Osteocyte (in vitro differentiated cells): ENCODE results near the gene E4F1. TPM values are rescaled to one million over a fixed set of nuclear protein-coding genes. Genes with fewer than 3 reads are reported as not detected.
"Not testable (repeated sequence)": the region's sequence is repeated elsewhere in the genome, so short reads cannot be mapped to it uniquely, and the experiment has no call there.

ENCODE experiments used
- DNase-seq: peaks from one replicate; pipeline ENCODE4 v3.0.0; 2021; ENCODE audit warnings: mixed read lengths; ENCODE audit not compliant: unreplicated experiment; ENCODE audit errors: extremely low spot score
- H3K27ac Mint-ChIP-seq: one replicate; pipeline ENCODE4 v1.8.0; 2021; ENCODE audit warnings: mild to moderate bottlenecking, mixed read lengths; ENCODE audit not compliant: unreplicated experiment
- H3K27me3 Mint-ChIP-seq: one replicate; pipeline ENCODE4 v1.8.0; 2021; ENCODE audit warnings: mixed read lengths; ENCODE audit not compliant: unreplicated experiment
- H3K36me3 Mint-ChIP-seq: one replicate; pipeline ENCODE4 v1.8.0; 2021; ENCODE audit warnings: mixed read lengths; ENCODE audit not compliant: unreplicated experiment
- H3K4me1 Mint-ChIP-seq: one replicate; pipeline ENCODE4 v1.8.0; 2021; ENCODE audit warnings: mixed read lengths; ENCODE audit not compliant: unreplicated experiment
- H3K4me3 Mint-ChIP-seq: one replicate; pipeline ENCODE4 v1.8.0; 2021; ENCODE audit warnings: mild to moderate bottlenecking, moderate library complexity, mixed read lengths; ENCODE audit not compliant: unreplicated experiment
- H3K9me3 Mint-ChIP-seq: one replicate; pipeline ENCODE4 v1.8.0; 2021; ENCODE audit warnings: mixed read lengths; ENCODE audit not compliant: unreplicated experiment
- CTCF ChIP-seq: fragments of 200-600 bp; sonication (generic); IDR thresholded peaks from 2 replicates; pipeline ENCODE4 v1.5.0; 2021; ENCODE audit warnings: antibody characterized with exemption, mild to moderate bottlenecking, moderate library complexity
- total RNA-seq: library from RNA; stranded (reverse); gene quantifications from 2 replicates; pipeline ENCODE4 v1.2.1, GENCODE V29; 2021

The E4F1 gene
- total RNA-seq, 1 donor from 2014 or later, result 26.9 TPM

- peak; percentile 97 for DNase-seq
- H3K9me3 Mint-ChIP-seq, result no peaks in the 10 kb centered on the region
- TF ChIP-seq CTCF, result peak; percentile 79
- H3K4me3 Mint-ChIP-seq, result peak within 1 kb of the TSS; percentile 87
- peak within 1 kb of the TSS; percentile 84 for H3K27ac Mint-ChIP-seq
- no peaks in the 10 kb centered on the region for H3K27me3 Mint-ChIP-seq
- H3K36me3 Mint-ChIP-seq, result peaks cover 28% of the 10 kb centered on the region
- H3K4me1 Mint-ChIP-seq, result peaks cover 20% of the 10 kb centered on the region
These were observed 28.1 kb downstream of the E4F1 start, which contains the start of gene ECI1 for GRCh38 chr16:2251296-2252111. TSS of gene ECI1 (minus strand) at chr16:2251587. CDS start at chr16:2251566, 21 bp downstream.

GRCh38 chr16:2252806-2253148 lies 29.4 kb downstream of the E4F1 start:
- H3K27me3 Mint-ChIP-seq, result no peaks in the 10 kb centered on the region
- DNase-seq, result no peak
- H3K36me3 Mint-ChIP-seq, result peaks cover 34% of the 10 kb centered on the region
- H3K4me3 Mint-ChIP-seq, result no peak overlapping the region
- H3K27ac Mint-ChIP-seq, result peak overlapping the region; percentile 69
- no peaks in the 10 kb centered on the region for H3K9me3 Mint-ChIP-seq
- TF ChIP-seq CTCF, result no peak
- H3K4me1 Mint-ChIP-seq, result peaks cover 20% of the 10 kb centered on the region

GRCh38 chr16:2253293-2253692 lies 29.9 kb downstream of the E4F1 start:
- DNase-seq, result no peak
- no peaks in the 10 kb centered on the region for H3K9me3 Mint-ChIP-seq
- H3K4me3 Mint-ChIP-seq, result no peak overlapping the region
- H3K27me3 Mint-ChIP-seq, result no peaks in the 10 kb centered on the region
- peaks cover 20% of the 10 kb centered on the region for H3K4me1 Mint-ChIP-seq
- TF ChIP-seq CTCF, result no peak
- peak overlapping the region; percentile 69 for H3K27ac Mint-ChIP-seq
- peaks cover 35% of the 10 kb centered on the region for H3K36me3 Mint-ChIP-seq

GRCh38 chr16:2256531-2257140 lies 33.2 kb downstream of the E4F1 start:
- Mint-ChIP-seq H3K4me3 (no peak overlapping the region), H3K4me1 (peaks cover 9% of the 10 kb centered on the region), H3K36me3 (peaks cover 47% of the 10 kb centered on the region), H3K9me3 (no peaks in the 10 kb centered on the region), H3K27ac (peak overlapping the region; percentile 31), H3K27me3 (no peaks in the 10 kb centered on the region)
- TF ChIP-seq CTCF, result no peak
- no peak for DNase-seq

- TF ChIP-seq CTCF, result no peak
- Mint-ChIP-seq H3K36me3 (peaks cover 55% of the 10 kb centered on the region), H3K4me3 (no peak overlapping the region), H3K4me1 (peaks cover 5% of the 10 kb centered on the region), H3K9me3 (no peaks in the 10 kb centered on the region), H3K27me3 (no peaks in the 10 kb centered on the region), H3K27ac (no peak overlapping the region)
- DNase-seq, result no peak
These were observed 34.3 kb downstream of the E4F1 start for GRCh38 chr16:2257726-2258125.

- H3K4me1 Mint-ChIP-seq, H3K4me3 Mint-ChIP-seq, DNase-seq, H3K27me3 Mint-ChIP-seq, H3K9me3 Mint-ChIP-seq, H3K27ac Mint-ChIP-seq: not testable (repeated sequence)
- peaks cover 51% of the 10 kb centered on the region for H3K36me3 Mint-ChIP-seq
These were observed 35.1 kb downstream of the E4F1 start for GRCh38 chr16:2258530-2258929.
